ENCODE measurements around the gene TAC3. TPM values are rescaled to one million over a fixed set of nuclear protein-coding genes. Genes with fewer than 3 reads are reported as not detected.

Gene TAC3
- total and polyA plus RNA-seq, 2 of the 8 experiments (the other 6 are each of a cell fraction or from before 2014, with no cell fraction given): 9.7 to 45.3 TPM

DNA sequence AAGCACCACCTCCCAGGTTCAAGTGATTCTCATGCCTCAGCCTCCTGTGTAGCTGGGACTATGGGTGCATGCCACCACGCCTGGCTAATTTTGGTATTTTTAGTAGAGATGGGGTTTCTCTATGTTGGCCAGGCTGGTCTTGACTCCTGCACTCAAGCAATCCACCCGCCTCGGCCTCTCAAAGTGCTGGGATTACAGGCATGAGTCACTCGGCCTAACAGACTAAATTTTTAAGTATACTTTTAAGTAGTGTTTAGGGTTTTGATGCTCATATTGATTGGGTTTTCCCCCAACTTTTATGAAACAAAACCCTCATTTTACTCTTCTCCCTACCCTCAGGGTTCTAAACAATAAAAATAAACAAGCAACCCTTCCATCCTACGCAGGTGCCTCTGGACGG is 28.1 kb upstream of the TAC3 start:
- no peaks in the 10 kb centered on the region for H3K23me2 ChIP-seq (ENCODE audit: low read depth, low read length)
- FAIRE-seq (no peak), DNase-seq (ENCODE audit: low read depth in 1 of 2, low spot score in 2 of 2) (no peak)
- no peak overlapping the region for H3K18ac ChIP-seq (ENCODE audit: extremely low read depth, low read length)
- no peak overlapping the region for H3K14ac ChIP-seq (ENCODE audit: insufficient read length)
- 82% methylated on average over 6 of the region's 6 CpGs; no CpG with 5 or more reads in 1 of the 2 experiments for WGBS, 2 experiments (ENCODE audit: extremely low coverage in 1 of 2, insufficient coverage in 1 of 2, insufficient read length in 1 of 2, insufficient replicate concordance in 2 of 2, low coverage in 1 of 2, low lambda C conversion rate in 2 of 2, missing lambda C conversion rate in 1 of 2)
- no peaks in the 10 kb centered on the region for H3K79me1 ChIP-seq (ENCODE audit: low read depth, low read length)
- no peak overlapping the region for H3K9ac ChIP-seq (replicated peaks in 1 of 4; ENCODE audit: extremely low read depth in 1 of 4, low read depth in 3 of 4, low read length in 3 of 4)
- H2AK5ac ChIP-seq (ENCODE audit: low read depth, low read length): no peak overlapping the region
- no peaks in the 10 kb centered on the region for H3K27me3 ChIP-seq (replicated peaks in 1 of 4; ENCODE audit: control insufficient read depth in 3 of 4, extremely low read depth in 1 of 4, insufficient read depth in 3 of 4, low read length in 3 of 4)
- POLR2A ChIA-PET (ENCODE audit: partially characterized antibody): interaction anchor here (1.0 to 1.3 kb wide), 3 partner anchors 8 to 32 kb away, joined by 3 to 4 read pairs (median 4); no protein-coding TSS in a partner anchor
- no peak overlapping the region for H3K56ac ChIP-seq (replicated peaks; ENCODE audit: insufficient read length, low read depth, low read length)
- H3K4me2 ChIP-seq (ENCODE audit: insufficient read depth in 1 of 2, low read depth in 2 of 2, low read length in 2 of 2): no peak overlapping the region
- no peak overlapping the region for H2BK5ac ChIP-seq (ENCODE audit: low read depth, low read length)
- H3K79me2 ChIP-seq (ENCODE audit: control insufficient read depth in 1 of 2, insufficient read depth in 2 of 2, low read length in 2 of 2): no peaks in the 10 kb centered on the region
- H2BK15ac ChIP-seq (ENCODE audit: low read length): no peak overlapping the region
- no peak overlapping the region for H3K4ac ChIP-seq (replicated peaks; ENCODE audit: insufficient read length, low read depth, low read length)
- no peak overlapping the region for H2BK120ac ChIP-seq (replicated peaks; ENCODE audit: low read depth, low read length)
- H4K20me1 ChIP-seq (replicated peaks in 1 of 2; ENCODE audit: control insufficient read depth in 1 of 2, insufficient read depth in 2 of 2, low read length in 2 of 2): no peaks in the 10 kb centered on the region
- no peak overlapping the region for H2AFZ ChIP-seq (ENCODE audit: low read length)
- H2BK12ac ChIP-seq (ENCODE audit: low read depth, low read length): no peak overlapping the region
- H3K27ac ChIP-seq (ENCODE audit: low read depth, low read length): no peak overlapping the region
- H4K91ac ChIP-seq (replicated peaks; ENCODE audit: insufficient read length, low read length): no peak overlapping the region
- no peak overlapping the region for H3K23ac ChIP-seq (ENCODE audit: insufficient read length)
- H2BK20ac ChIP-seq (ENCODE audit: low read length): no peak overlapping the region
- no peaks in the 10 kb centered on the region for H3K9me3 ChIP-seq (ENCODE audit: insufficient read depth in 2 of 2, low read depth in 1 of 2, low read length in 1 of 2)
- no peaks in the 10 kb centered on the region for H3K36me3 ChIP-seq (ENCODE audit: control insufficient read depth in 2 of 4, insufficient read depth in 4 of 4, low read length in 3 of 4)
- no peaks in the 10 kb centered on the region for H3K4me1 ChIP-seq (replicated peaks in 1 of 4; ENCODE audit: control insufficient read depth in 3 of 4, insufficient read depth in 4 of 4, low read length in 3 of 4)
- H4K5ac ChIP-seq (ENCODE audit: insufficient read length, low read depth, low read length): no peak overlapping the region
- CTCF ChIA-PET (ENCODE audit: partially characterized antibody): interaction anchor here (0.6 to 4.8 kb wide), 12 partner anchors 9 to 264 kb away, joined by 3 to 25 read pairs (median 6); partner anchors contain the start of gene STAT6
- no peak overlapping the region for H4K8ac ChIP-seq (ENCODE audit: extremely low read depth, insufficient read depth, low read length)
- H3K4me3 ChIP-seq (ENCODE audit: extremely low read depth in 1 of 4, insufficient read depth in 2 of 4, low read depth in 3 of 4, low read length in 4 of 4): no peak overlapping the region

Measured in H1 (cell line).